Neutrophil (primary cell): ENCODE data around the gene PBX3.

Source experiments
- H3K27ac ChIP-seq: fragments of 200-600 bp; sonication (generic); 2 replicates; pipeline ENCODE4 v1.5.1; 2016; ENCODE audit warnings: mild to moderate bottlenecking, moderate library complexity
- H3K27me3 ChIP-seq: fragments of 200-600 bp; sonication (generic); 2 replicates; pipeline ENCODE4 v1.6.0; 2016; ENCODE audit warnings: mild to moderate bottlenecking
- H3K36me3 ChIP-seq: fragments of 200-600 bp; sonication (generic); 2 replicates; pipeline ENCODE4 v1.5.1; 2017
- H3K4me1 ChIP-seq, 2 experiments: fragments of 200-600 bp in 1 of 2; sonication (generic) in 1 of 2; 1 replicate in 1 of 2; 2 replicates in 1 of 2; pipeline versions ENCODE4 v1.5.1 to v1.6.1; 2013 to 2016; ENCODE audit warnings: low read depth in 1 of 2, low read length in 1 of 2, mild to moderate bottlenecking in 1 of 2, moderate library complexity in 1 of 2; ENCODE audit not compliant: control insufficient read depth in 1 of 2, insufficient read depth in 1 of 2
- H3K4me3 ChIP-seq, 2 experiments: fragments of 200-600 bp in 1 of 2; sonication (generic) in 1 of 2; 1 replicate in 1 of 2; 2 replicates in 1 of 2; pipeline ENCODE4 v1.5.1; 2013 to 2016; ENCODE audit warnings: low read depth in 1 of 2, low read length in 1 of 2, mild to moderate bottlenecking in 1 of 2, moderate library complexity in 1 of 2
- H3K9me3 ChIP-seq: fragments of 200-600 bp; sonication (generic); 2 replicates; pipeline ENCODE4 v1.5.1; 2016
- TF ChIP-seq, protein P1 (sequence below): fragments of 200-600 bp; sonication (generic); IDR thresholded peaks from 2 replicates; pipeline ENCODE4 v1.5.1; 2016; ENCODE audit warnings: antibody characterized with exemption

PBX3 gene

DNA sequence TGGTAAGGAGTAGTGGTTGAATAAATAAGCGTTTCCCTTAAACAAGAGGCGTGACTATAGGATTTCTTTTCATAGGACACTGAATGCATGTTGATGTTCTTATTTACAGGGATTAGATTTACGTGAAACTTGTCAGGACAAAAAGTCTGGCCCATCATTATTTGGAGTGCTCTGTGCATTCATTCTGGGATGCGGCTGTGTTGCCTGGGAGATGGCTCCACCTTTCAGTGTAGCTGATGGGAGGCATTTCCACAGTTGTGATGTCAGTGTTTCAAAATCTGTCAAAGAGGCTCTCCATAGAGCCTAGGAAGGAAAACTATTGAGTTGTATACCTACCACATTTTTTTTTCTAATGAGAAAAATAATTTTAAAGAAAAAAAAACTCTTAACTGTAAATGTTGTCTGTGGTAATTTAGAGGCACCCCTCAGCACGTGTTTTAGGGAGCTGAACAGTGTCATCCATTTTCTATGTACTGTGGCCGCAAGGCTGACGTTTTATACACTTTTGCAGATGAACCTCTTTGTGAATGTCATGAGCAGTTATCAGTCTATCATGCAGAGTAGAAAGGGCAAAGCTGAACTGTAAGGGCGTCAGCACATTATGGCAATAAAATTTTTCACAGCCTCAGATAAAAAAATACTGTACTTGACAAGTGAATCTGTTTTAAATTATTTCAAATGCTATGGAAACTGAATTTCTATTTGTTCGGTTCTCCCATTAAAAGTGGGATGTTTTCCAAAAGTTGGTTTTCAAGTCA lies 202.7 kb downstream of the PBX3 start:
- no peak overlapping the region for H3K27ac ChIP-seq
- TF ChIP-seq, protein P1, sequence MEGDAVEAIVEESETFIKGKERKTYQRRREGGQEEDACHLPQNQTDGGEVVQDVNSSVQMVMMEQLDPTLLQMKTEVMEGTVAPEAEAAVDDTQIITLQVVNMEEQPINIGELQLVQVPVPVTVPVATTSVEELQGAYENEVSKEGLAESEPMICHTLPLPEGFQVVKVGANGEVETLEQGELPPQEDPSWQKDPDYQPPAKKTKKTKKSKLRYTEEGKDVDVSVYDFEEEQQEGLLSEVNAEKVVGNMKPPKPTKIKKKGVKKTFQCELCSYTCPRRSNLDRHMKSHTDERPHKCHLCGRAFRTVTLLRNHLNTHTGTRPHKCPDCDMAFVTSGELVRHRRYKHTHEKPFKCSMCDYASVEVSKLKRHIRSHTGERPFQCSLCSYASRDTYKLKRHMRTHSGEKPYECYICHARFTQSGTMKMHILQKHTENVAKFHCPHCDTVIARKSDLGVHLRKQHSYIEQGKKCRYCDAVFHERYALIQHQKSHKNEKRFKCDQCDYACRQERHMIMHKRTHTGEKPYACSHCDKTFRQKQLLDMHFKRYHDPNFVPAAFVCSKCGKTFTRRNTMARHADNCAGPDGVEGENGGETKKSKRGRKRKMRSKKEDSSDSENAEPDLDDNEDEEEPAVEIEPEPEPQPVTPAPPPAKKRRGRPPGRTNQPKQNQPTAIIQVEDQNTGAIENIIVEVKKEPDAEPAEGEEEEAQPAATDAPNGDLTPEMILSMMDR: no peak
- no peak overlapping the region for H3K4me3 ChIP-seq
- peaks cover 14 to 17% of the 10 kb centered on the region in 2 experiments for H3K4me1 ChIP-seq
- H3K9me3 ChIP-seq: no peaks in the 10 kb centered on the region
- no peaks in the 10 kb centered on the region for H3K36me3 ChIP-seq
- H3K27me3 ChIP-seq: no peaks in the 10 kb centered on the region

DNA sequence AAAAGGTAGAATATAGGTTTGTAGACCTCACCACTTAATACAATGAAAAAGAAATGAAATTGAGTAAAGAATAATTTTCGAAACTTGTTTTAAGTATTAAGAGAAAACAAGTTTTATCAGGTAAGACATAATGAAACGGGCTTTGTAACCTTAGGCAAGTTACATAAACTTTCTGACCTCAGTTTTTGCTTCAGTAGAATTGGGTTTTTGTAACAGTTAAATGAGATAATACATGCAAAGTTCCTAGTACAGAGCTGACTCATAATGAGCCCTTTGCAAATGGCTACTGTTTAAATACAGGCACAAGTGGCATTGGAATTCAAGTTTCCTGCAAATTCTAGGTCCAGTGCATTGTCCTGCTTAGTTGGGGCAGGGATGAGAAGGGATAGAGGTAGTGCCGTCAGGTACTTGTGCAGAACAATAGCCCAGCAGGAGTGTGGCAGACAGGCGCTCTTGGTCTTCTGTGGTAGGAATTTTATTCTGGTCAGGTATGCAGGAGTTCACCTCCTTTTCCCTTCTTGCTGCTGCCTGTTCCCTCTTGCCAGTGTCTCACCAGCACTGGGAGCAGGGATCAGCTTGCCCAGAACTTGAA lies 203.8 kb downstream of the PBX3 start:
- TF ChIP-seq, protein P1: no peak
- Histone ChIP-seq H3K4me3 (no peak overlapping the region), H3K27me3 (no peaks in the 10 kb centered on the region), H3K27ac (no peak overlapping the region), H3K4me1 (peaks cover 14 to 17% of the 10 kb centered on the region in 2 experiments), H3K36me3 (no peaks in the 10 kb centered on the region), H3K9me3 (no peaks in the 10 kb centered on the region)

DNA sequence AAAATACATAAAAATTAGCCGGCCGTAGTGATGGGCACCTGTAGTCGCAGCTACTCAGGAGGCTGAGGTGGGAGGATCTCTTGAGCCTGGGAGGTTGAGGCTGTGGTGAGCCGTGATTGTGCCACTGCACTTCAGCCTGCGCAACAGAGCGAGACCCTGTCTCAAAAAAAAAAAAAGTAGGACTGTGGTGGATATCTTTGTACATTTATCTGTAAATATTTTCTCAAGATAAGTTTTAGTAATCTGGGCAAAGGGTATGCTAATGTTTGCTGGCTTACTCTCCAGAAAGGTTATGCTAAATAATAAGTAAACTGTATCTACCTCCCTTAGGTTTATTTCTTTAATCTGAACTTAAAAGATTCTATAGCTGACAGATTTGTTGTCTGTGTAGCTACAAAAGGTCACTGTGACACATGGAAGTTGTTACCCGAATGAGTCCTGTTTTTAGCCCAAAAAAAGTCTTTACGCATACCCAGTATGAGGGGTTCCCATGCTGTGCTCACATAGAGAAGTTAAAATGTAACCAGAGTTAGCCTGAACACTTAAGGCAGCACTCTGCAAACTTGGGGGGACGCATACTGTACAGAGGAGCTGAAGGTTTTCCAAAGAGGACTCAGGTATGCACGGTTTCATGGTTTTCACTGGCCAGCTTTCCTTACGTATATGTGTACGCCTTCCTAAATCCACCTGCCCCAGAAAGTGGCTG lies 206.3 kb downstream of the PBX3 start:
- Histone ChIP-seq H3K27ac (no peak overlapping the region), H3K9me3 (no peaks in the 10 kb centered on the region), H3K4me1 (peaks cover 20 to 27% of the 10 kb centered on the region in 2 experiments), H3K36me3 (no peaks in the 10 kb centered on the region), H3K4me3 (no peak overlapping the region), H3K27me3 (no peaks in the 10 kb centered on the region)
- TF ChIP-seq, protein P1: no peak

DNA sequence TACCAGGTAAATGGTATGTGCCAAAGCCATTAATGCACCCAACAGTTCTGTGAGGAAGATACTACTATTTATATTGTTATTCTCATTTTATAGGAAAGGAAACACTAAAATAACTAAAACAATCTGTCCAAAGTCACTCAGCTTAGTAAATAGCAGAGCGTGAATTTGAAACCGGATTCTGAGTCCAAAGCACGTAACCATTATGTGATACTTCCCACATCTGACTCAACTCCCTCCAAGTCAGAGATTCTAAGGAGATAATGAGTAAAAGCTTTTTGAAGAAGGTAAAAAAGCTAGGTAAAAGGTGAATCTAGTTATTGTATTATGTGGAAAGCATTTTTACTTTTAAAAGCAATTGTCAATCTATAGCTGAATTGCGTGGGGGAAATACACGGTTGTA lies 208.9 kb downstream of the PBX3 start:
- Histone ChIP-seq H3K27me3 (no peaks in the 10 kb centered on the region), H3K27ac (no peak overlapping the region), H3K4me1 (peaks cover 42 to 48% of the 10 kb centered on the region in 2 experiments), H3K4me3 (no peak overlapping the region), H3K9me3 (no peaks in the 10 kb centered on the region), H3K36me3 (no peaks in the 10 kb centered on the region)
- TF ChIP-seq, protein P1: no peak

DNA sequence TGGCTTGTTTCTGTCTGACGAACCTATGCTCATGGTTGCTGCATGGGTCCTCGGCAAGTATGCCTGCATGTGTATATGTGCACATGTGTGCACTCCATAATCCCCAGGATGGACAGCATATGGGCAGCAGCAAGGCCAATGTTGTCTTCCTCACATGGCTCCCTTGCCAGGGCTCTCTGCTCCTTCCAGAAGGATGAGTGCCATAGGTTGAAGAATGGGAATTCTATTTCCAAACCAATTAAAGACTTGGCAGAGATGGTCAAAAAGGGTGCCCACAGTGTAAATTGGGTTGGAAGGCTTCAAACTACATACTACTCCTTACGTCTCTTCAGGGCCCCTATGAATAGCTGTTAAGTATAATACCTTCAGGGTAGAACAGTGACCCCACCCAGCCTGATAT lies 212.1 kb downstream of the PBX3 start:
- Histone ChIP-seq H3K4me3 (no peak overlapping the region), H3K9me3 (no peaks in the 10 kb centered on the region), H3K4me1 (peaks cover 34 to 41% of the 10 kb centered on the region in 2 experiments), H3K36me3 (peaks cover 10% of the 10 kb centered on the region), H3K27me3 (no peaks in the 10 kb centered on the region), H3K27ac (no peak overlapping the region)
- TF ChIP-seq, protein P1: no peak
